Occipital lobe (tissue), 2 donors: ENCODE measurements around the gene IARS2. TPM values are rescaled to one million over a fixed set of nuclear protein-coding genes. Genes with fewer than 3 reads are reported as not detected.
"Not testable (repeated sequence)": the region's sequence is repeated elsewhere in the genome, so short reads cannot be mapped to it uniquely, and the experiment has no call there.

Source experiments
- DNase-seq: peaks from one replicate; lab custom pipeline; 2025; lab: John Stamatoyannopoulos, UW
- total RNA-seq: library from RNA; depleted of rRNA; stranded (reverse); fragments of >200 nt; gene quantifications from one replicate; pipeline ENCODE4 v1.2.3, GENCODE V29; 2014

IARS2 gene
- 71.4 TPM for total RNA-seq

DNA sequence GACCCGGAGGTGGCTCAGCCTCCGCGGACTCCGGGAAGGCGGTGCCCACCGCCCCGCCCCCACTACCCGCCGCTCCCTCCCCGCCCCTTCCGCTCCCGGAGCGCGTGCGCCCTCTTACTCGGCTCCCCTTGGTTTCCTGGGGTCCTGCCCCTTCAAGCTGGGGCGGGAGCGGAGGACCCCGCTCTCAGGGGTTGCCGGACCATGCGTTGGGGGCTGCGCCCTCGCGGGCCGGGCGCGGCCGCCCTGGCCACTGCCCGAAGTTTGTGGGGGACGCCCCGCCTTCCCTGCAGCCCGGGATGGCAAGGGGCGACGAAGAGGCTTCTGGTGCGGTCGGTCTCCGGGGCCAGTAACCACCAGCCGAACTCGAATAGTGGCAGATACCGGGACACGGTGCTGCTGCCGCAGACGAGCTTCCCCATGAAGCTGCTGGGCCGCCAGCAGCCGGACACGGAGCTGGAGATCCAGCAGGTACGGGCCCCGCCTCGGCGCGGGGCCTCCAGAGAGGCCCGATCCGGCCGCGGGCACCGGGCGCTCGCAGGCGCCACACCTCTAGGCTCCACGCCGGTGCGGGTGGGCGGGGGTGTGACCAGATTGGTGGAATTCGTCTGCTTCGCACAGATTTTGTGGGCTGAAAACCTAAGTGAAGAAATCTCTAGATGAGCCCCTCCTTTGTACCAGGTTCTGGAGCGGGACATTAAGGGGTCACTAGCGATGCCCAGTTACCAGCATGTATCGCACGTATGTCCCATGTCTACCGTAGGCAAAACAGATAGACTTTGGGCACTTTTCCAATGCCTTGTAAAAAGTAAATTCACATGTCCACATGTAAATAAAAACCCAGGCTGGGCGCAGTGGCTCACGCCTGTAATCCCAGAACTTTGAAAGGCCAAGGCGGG, at the start of gene IARS2:
Gene IARS2 (plus strand): TSS at position 117 of the 896 bp plus-strand sequence. CDS start 85 bp downstream, at position 202.
- DNase-seq: peak; percentile 79

DNA sequence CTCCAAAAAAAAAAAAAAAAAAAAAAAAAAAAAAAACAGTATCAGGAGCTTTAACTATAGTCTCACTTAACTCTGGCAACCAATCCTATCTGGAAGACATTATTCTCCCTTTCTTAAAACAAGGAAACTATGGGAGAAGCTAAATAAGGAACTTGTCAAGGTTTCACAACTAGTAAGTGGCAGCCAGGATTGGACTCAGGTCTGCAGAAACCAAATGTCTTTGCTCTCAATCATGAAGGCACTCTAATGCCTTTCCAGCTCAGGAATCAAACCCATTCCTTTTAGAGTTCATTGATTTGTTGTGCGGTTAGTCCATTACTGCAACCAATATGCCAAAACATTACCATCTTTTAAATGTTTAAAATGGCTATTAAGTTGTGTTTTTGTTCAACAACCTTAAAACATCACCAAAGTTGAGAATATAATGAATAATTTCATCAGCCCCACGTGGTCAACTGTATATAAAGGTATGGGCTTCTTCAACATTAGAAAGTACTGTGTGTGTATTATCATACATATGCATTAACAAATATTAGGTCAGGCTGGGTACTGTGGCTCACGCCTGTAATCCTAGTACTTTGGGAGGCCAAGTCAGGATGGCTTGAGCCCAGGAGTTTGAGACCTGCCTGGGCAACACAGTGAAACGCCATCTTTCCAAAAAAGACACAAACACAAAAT, 49.1 kb upstream of the IARS2 start:
- no peak for DNase-seq

DNA sequence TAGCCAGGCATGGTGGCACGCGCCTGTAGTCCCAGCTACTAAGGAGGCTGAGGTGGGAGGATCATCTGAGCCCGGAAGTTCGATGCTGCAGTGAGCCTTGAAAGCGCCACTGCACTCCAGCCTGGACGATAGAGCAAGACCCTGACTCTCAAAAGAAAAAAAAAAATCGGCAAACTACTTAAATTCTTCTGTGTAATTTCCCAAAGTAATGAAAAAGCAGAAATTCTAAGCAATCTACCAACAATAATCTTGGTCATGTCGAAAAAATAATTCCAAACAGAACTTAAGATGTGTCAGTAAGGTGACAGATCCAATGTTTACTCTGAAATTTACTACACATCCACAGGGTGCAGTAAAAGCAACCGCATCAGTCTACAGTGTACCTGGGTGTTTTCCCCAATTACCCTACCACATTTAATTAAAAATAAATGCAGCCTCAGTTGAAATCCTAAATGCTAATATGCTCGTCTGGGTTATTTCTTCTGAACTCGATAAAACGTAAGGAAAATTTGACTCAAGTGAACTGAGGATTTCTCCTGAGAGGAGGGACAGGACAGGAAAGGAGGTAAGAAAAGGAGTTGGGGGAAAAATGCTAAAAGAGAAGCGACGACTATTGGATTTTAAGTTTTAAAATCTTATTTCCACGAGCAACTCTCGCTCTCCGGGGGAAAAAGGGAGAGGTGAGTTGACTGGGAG, 48.4 kb upstream of the IARS2 start:
- no peak for DNase-seq

DNA sequence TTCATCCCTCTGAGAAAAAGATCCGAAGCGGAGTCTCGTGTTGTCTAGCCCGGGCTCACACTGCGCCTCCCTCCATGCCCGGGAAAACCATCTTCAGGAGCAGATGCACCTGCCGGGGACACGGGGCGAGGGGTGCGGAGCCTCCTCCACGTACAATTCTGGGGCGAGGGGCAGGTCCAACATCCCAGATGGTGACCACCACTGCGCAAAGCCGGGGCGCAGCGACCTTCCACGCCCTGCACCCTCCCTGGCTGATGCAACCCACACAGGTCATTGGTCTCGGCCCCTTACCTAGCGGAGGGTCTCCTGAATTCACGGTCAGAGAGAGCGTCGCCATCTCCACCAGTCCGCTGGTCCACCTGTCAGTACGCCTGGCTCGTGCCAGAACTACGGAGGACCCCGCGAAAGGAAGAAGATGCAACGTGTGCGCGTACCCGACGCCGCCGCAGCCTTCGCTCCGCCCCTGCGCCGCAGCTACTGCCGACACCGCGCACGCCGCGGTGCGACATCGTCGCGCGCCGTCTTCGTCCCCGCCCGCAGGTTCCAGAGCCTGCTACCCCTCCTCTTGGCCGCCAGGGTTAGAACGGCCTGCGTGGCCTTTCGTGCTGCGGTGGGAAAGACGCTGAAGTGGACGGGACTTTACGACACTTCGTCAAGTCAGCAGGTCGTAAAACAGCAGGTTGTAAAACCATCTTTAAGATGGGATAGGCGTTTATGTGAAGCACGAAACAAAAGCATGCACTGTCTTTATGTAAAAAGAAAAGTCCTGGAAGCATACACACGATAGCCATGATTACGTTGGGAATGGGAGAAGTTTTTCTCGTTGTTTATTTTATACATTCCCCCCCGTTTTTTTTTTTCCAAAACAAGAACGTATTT, 47.6 kb upstream of the IARS2 start, which contains the start of gene EPRS1:
Gene EPRS1 (minus strand): TSS at position 454 of the 879 bp plus-strand sequence. CDS start 117 bp downstream, at position 337.
- DNase-seq: peak; percentile 93

DNA sequence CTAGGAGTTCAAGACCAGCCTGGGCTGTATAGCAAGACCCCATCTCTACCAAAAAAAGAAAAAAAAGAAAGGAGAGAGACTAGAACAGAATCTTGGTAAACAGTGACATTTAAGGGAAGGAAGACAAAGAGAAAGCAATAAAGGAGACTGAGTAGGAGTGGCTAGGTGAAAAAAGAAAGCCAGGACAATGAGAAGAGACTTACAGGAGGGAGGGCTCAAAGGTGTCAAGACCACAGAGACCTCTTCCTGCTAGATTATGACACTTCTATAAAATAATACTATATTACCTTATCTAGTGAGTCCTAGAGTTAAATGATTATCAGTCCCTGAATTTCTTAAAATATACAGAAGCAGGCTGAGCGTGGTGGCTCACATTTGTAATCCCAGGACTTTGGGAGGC, 37.6 kb upstream of the IARS2 start:
- no peak for DNase-seq

DNA sequence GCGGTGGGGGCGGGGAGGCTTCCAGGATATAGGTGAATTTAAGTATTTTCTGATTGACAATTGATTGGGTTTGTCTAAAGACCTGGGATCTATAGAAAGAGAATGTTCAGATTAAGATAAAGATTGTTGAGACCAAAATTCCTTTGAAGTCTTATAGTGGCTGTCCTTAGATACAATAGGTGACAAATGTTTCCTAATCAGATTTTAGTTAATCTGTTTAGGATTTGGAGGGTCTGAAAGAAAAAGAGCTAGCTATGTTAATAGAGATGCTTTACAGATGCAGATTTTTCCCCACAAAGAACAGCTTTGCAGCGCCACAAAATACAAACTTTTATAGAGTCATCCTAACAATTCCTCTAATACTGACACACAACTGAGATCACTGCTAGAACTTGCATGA, 33.1 kb upstream of the IARS2 start:
- DNase-seq: no peak

DNA sequence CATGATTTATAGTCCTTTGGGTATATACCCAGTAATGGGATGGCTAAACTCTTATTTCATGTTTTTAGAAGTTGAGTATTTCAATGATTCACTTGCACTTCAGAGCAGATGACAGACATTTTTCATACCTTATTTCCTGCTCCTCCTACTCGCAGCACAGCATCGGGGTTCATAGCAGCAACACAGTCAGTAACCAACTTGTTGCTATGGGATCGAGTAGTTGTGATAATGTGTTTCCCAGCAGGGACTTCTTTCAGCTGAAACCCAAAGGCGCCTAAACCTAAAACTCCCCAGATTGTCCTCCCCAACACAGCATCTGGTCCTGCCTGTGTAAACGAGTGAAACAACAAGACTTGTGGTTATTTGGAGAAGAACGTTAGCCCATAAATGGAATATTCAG, 31.3 kb upstream of the IARS2 start:
- no peak for DNase-seq

DNA sequence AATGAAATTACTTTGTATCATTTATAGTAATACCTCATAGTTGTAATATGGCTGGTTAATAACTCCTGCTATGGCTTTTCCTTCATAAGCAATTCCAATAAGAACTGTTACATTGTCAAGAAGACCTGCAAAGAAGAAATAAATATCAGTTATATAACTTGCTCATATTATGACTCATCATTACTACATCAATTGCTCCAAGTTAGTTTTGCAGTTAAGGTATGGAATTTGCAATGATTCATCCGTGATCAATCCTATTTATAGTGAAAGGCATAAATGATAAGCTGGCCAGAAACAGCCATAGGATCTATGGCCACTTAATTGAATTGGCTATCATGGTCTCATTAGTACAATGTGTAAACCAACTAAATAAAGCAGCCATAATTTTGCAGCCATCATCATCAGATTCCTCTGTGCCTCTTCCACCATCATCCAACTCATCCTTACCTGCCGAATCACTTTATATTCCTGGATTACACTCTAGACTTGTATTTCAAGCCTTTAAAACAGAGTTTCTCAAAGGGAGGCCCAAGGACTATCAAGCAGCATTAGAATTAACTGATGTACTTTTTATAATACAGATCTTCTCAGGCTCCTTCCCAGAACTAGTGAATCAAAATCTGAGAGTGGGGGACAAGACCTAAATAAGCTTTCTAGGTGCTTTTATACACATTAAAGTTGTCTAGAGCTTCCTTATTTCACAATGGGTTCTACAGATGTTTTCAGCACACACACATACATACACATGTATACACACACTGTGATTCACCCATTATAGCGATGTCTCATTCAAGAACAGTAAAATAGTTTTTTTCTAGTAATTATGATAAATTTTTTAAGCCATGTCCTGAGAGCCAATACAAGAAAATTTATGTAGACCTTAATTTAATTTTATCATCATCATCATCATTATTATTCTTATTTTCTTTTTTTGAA, 26.4 kb upstream of the IARS2 start:
- no peak for DNase-seq

DNA sequence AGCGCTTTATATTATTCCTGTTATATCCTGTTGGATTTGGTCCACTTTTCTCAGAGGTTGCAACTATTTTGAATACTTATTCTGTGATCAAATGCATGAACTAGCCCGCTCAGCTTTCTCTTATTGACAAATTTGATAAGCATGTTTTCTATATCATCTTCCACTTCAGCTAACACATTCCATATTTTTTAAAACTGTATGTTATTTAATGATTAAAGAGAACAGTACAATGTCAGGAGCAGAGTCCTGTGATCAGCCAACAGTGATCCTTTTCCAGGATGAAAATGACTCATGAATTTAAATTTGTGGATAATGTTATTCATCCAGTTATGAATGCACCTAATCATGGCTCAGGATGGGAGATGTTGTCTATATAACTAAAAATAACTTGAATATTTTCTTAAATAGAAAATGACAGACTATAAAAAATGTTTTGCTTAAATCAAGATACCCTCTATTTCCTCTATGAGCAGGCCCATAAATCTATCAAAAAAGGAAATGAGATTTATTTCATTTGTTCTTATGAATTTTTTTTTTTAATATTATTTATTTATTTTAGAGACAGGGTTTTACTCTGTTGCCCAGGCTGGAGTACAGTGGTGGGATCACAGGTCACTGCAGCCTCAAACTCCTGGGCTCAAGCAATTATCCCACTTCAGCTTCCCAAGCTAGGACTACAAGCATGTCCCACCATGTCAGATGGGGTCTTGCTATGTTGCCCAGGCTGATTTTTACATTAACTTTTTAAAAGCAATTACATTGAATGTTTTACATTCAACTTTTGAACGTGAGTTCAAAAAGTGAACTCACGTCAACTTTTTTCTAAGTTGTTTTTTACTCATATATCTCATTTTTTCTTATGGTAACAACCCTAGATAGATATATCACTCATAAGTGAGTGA, 16.8 kb upstream of the IARS2 start:
- DNase-seq: no peak

DNA sequence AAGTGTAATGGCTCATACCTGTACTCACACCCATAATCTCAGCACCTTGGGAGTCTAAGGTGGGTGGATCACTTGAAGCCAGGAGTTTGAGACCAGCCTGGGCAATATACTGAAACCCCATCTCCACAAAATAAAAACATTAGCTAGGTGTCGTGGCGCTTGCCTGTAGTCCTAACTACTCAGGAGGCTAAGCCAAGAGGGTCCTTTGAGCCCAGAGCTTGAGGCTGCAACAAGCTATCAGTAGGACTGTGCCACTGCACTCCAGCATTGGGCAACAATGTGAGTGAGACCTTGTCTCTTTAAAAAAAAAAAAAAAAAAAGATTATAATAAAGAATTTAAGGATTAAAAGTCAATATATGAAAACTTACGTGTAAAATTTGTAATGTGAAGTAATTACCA, 16.0 kb upstream of the IARS2 start:
- no peak for DNase-seq

DNA sequence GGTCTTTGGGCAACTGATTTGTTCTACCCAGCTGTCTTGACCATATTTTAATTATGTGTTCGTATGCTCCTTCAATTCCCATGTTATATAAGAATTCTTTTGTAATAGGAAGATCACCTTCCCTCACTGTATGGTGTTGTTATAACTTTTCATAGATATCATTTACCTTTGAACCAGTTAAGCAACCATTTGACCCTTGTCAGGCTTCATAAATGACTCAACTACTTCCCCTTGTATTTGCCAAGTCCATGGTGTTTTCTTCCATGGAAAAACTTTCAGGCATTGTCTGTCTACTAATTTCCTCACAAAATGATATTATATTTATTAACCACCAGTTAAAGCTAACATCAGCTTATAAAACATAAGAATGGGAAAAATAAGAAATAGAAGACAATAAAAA, 9.5 kb upstream of the IARS2 start:
- no peak for DNase-seq

DNA sequence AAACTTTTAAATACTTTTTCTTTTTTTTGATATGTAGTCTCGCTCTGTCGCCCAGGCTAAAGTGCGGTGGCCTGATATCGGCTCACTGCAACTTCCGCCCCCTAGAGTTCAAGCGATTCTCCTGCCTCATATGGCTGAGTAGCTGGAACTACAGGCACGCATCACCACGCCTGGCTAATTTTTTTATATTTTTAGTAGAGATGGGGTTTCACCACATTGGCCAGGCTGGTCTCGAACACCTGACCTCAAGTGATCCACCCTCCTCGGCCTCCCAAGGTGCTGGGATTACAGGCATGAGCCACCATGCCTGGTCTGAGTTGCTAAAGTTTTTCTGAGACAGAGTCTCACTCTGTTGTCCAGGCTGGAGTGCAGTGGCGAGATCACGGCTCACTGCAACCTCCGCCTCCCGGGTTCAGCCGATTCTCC, 7.7 kb upstream of the IARS2 start:
- DNase-seq: not testable (repeated sequence)

DNA sequence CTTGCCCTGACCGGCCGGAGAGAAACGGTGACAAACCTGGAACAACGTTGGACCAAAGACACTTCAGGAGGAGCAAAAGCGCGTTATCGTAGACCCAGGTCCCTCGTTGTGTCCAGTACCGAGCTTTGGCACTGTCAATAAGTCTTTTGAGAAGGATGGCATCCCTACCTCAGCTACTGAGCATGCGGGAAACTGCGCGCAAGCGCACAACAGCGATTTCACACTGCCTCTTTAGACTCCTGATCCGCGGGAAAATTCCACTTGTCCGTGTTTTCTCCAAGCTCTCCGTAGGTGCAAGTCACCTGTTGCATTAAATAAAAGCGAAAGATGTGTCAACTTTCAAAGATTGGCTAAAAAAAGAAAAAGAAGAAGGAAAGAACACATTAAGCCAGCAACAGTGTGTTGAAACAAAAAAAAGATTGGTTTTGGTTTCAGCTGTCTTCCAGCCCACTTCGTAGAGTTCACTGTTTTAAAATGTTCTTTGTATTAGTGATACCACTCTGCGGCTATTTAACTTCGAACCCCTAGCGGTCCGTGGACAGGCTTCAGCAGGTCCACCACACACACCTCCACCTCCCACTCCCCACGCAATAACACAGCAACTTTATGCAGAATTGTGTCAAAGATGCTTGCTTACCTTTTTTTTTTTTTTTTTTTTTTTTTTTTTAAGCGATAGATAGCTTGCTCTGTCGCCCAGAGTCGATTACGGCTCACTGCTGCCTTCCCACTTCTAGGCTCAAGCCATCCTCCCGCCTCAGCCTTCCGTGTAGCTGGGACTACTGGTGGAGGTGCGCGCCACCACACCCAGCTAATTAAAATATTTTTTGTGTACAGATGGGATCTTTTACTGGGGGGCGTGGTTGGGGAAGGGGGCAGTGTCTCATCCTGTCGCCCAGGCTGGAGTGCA, 4.0 kb upstream of the IARS2 start, which contains the start of gene BPNT1:
Gene BPNT1 (minus strand): TSS at position 139 of the 907 bp plus-strand sequence. CDS start 9,942 bp downstream, outside the sequence.
- DNase-seq: peak; percentile 90

DNA sequence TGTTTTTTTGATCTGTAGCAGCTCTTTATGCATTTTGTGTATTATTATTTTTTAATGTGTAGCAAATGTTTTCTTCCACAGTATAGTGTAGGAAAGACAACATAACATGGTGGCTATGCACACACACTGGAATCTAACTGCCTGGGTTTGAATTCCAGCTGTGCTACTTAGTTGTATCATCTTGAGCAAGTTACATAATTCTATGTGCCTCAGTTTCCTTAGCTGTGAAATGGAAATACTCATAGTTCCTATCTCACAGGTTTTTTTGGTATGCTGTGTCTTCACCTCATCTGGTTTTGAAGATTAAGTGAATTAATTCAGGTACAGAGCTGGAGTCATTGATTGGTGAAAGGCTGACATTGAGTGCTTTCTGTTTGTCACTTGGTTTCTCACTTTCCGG, 1.2 kb upstream of the IARS2 start:
- DNase-seq: no peak

DNA sequence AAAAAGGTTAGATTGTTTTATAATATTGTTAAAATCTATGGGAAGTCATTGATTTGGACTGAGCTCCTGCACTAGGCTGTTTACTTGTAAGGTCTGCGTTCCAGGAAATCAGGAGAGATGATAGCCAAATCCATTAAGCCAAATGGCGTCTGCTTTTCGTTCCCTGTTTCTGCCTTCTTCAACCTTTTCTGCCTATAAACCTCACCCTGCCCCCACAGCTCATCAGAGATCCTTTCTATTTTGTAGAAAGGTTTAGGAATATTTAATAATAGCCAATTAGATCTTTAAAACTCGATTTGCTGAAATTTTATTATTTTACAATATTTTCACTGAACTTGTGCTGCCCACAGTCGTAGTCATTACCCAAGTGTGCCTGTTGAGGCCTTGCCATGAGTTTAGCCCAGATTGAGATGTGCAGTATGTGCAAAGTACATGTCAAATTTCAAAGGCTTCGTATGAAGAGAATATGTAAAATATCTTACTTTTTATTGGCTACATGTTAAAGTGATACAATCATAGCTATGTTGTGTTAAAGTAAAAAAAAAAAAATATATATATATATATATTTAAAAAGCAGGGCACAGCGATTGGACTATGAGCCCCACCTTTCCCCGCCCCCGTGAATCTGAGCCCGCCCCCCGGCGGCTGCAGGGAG, 444 bp upstream of the IARS2 start:
- DNase-seq: no peak

DNA sequence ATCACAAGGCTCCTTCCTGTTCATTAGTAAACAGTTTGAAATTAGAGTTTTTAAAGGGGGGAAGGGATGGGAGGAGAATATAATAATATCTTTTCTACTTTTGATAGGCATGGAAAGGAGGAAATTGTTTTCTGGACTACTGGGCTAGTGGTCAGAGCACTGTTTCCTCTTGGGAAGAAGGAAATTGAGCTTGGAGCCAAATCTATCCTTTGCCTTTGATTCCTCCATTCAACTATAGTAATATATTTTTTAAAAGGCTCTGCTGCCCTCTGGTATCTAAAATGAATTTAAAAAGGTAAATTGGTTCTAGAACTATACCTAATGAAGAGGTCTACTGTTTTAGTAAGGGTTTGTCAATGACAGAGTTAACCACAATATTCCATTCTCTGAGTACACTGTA, 5.9 kb downstream of the IARS2 start:
- DNase-seq: no peak

DNA sequence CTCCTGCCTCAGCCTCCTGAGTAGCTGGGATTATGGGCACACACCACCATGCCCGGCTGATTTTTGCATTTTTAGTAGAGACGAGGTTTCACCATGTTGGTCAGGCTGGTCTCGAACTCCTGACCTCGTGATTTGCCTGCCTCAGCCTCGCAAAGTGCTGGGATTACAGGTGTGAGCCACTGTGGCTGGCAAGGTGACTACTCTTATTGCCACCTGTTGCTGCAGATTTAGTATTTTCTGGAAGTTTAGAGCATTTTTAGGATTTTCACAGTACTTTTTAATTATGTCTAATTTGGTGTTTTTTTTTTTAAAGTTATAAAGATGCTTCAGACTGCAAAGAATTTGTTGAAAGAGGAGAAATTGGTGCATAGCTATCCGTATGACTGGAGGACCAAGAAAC, 16.5 kb downstream of the IARS2 start:
- not testable (repeated sequence) for DNase-seq
